NOMO-1 treated with DMSO at 0.1 percent for 48 hours (cell line): Measurements from ENCODE around the gene TWF2.

ENCODE experiments used
- DNase-seq: peaks from one replicate; lab custom pipeline; 2025; ENCODE audit not compliant: unreplicated experiment; lab: John Stamatoyannopoulos, UW

The TWF2 gene

DNA sequence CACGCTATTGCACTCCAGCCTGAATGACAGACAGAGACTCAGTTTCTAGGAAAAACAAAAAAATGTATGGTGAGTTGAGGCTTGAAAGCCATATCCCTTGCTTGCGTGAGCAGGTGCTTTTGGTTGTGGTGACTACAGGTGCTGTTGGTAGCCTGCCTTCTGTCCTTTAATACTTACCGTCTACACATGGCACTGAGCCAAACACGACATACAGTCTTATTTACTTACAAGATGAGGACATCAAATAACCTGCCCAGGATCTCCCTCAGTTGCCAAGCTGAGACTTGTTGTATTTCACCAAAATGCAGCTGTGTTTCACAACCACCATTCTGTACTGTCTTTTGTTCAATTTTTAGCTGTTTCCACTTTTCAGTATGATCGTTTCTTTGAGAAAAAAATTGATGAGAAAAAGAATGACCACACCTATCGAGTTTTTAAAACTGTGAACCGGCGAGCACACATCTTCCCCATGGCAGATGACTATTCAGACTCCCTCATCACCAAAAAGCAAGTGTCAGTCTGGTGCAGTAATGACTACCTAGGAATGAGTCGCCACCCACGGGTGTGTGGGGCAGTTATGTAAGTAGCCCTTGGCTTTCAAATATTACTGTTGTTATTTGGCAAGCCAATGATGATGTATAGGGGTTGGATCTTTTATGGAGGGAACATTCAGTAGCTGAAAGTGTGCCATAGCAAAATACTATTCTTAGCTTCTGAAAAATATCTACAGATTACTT is 34.5 kb downstream of the TWF2 start:
- DNase-seq: peak; percentile 29

DNA sequence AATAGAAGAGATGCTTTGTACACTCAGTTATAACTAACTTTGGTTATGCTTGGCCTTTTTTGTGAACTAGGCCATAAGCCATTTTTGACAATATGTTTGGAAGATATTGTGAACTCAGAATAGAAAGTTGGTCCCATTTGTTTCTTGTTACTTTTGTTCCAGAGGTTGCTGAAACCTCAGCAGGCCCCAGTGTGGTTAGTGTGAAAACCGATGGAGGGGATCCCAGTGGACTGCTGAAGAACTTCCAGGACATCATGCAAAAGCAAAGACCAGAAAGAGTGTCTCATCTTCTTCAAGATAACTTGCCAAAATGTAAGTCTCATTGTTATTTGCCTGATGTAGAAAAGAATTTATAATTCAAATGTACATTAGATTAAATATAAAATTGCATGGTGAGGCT is 35.3 kb downstream of the TWF2 start:
- DNase-seq: no peak

DNA sequence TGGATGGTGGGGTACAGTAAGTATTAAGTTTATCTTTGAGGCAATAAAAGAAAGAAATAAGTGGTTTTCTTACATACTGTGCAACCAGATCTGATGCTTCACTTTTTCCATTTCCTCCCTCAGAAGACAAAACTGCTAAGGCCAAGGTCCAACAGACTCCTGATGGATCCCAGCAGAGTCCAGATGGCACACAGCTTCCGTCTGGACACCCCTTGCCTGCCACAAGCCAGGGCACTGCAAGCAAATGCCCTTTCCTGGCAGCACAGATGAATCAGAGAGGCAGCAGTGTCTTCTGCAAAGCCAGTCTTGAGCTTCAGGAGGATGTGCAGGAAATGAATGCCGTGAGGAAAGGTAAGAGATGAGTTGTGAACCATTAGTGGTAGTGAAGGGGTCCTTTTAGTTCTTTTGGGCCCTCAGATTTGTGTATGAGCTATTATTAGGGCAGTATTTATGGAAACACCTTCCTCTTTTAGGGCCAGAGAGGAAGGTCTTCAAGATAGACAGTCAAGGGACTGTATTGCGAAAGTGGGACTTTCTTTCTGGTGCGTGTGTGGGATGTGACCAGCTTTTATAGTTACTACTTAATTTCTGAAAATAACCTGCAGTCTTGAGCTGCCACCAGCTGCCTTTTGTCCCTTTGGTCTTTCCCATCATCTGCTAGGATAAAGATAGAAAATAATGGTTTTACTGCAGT is 36.4 kb downstream of the TWF2 start:
- DNase-seq: peak; percentile 94

DNA sequence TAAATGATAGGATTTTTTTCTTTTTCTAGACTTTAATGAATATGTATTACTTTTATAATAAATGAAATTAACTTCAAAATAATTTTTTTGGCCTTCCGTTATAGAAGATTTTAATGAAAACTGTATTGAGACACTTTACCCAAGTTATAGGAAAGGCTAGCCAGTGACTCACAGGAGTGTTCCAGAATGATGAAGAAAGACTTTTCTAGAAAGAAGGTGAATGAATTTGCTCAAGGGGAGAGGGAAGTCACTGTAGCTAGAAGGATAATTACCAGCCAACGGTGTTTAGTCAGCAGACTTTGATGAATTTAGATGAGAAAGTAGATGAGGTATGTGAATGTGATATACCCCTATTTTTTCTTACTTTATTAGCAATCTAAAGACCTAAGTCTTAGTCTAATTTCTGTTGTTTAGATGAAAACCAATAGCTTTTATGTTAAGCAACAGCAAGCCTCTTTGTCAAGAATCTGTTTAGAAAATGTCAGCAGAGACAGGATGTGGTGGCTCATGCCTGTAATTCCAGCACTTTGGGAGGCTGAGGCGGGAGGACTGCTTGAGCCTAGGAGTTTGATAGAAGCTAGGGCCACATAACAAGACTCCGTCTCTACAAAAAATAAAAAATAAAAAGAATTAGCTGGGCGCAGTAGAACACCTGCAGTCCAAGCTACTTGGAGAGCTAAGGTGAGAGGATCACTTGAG is 37.8 kb downstream of the TWF2 start:
- peak; percentile 61 for DNase-seq

DNA sequence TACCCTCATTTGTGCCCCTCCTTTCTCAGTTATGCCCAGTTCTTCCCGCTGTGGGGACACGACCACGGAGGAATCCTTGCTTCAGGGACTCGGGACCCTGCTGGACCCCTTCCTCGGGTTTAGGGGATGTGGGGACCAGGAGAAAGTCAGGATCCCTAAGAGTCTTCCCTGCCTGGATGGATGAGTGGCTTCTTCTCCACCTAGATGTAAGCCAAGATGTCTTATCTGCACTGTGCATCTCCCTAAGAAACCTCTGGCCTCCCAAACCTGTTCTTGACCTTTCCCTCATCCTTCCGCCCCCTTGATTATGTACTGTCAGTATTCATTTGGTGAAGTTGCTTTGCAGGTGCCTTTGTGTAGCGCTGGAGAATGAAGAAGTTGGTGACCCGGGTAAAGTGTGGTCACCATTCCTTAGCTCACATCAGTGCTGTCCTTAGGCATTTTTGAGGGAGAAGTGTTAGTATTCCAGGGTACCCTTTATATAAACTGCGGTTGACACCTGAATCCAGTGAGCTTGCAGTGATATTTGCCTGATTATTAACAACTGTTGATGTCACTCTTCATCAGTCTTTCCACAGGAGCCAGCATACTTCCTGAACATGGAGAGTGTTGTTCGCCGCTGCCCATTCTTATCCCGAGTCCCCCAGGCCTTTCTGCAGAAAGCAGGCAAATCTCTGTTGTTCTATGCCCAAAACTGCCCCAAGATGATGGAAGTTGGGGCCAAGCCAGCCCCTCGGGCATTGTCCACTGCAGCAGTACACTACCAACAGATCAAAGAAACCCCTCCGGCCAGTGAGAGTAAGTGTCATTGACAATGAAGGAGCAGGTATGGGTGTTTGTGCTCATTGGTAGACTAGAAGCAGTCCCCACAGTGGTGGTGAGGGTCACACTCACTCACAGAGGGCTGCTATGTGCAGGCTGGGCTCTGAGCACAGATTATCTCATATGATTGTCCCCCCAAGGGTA is 40.0 kb downstream of the TWF2 start:
- no peak for DNase-seq

DNA sequence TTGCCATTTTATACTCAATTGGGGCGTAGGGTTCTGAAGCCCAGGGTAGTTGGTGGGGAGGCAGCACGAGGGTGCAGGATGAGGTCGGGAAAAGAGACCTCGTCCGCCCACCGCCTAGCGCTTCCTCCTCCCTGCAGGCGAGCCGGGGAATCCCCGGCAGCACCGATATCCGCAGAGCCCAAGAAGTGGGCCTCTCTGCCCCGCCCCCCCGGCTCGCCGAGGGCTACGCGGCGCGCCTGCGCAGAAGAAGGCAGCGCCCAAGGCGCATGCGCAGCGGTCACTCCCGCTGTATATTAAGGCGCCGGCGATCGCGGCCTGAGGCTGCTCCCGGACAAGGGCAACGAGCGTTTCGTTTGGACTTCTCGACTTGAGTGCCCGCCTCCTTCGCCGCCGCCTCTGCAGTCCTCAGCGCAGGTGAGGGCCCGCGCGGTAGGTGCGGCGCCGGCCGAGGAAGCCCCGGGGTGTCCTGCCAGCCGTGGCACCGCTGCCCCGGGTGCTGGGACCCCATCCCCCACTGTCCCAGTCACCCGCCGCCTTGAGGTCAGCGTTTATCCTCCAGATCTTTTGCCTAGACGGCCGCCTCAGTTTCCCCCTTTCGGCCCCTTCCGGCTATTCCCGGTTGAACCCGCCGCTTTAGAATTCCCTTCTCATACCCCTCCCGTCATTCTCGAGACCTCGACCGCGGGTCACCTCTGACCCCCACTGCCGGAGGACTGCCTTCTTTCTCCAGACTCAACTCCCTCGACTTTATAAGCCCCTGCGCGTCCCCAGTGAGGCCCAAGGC is 40.9 kb downstream of the TWF2 start, which contains the start of gene ALAS1:
ALAS1 (plus strand) TSS at position 319 of the 784 bp plus-strand sequence. CDS start 1,082 bp downstream, outside the sequence.
- peak; percentile 84 for DNase-seq

DNA sequence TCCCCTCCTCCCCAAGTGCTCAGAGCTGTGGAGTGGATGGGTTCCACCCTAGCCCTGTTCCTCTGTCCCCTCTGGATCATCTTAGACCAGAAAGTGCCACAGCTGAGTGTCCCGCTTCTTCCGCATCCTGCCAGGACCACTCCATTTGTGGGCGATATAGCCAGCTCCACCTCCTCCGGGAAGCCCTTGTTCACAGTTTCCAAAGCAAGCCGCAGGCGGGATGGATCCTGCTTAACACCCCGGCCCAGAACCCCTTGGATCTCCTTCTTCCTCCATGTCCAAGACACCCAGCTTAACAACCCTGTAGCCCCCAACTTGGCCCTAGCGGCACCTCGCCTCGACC is 41.5 kb downstream of the TWF2 start:
- no peak for DNase-seq

DNA sequence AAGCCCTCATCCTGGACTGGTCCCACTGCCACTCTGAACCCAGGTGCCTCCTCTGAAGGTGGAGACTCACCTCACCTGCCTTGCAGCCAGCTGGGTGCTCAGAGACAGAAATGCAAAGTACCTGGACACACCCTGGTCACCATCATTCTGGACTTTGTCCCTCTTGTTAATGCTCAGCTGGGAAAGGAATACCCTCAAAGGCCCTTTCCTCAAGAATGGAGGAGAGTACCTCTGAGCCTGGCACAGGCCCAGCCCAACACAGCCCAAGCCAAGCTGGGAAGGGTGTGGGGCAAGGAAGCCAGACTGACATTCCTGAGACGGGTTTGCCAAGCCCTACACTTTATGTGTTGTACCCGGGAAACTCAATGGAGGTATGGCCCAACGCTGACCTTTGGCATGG is 42.0 kb downstream of the TWF2 start:
- no peak for DNase-seq

DNA sequence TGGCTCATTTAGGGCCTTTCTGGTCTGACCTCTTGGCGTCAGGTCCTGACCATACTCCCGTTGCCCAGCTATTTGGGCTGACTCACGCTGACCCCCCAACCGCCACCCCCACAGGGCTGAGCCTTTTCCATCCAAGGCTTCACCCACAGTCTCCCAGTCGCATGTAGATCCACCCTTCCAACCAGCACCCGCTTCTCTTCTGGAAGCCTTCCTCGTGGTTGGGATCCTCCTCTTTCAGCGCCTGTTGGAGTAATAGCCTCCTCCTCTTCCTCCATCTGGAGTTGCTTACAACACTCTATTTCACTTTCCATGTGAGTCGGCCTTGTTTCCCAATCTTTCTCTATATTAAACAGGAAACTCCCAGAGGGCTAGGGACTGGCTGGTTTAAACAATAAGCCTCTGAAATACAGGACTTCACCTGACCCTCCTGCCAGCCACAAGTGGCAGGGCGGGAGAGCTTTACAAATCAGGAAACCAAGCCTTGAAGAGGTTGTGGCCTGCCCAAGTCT is 43.1 kb downstream of the TWF2 start:
- DNase-seq: peak; percentile 51

DNA sequence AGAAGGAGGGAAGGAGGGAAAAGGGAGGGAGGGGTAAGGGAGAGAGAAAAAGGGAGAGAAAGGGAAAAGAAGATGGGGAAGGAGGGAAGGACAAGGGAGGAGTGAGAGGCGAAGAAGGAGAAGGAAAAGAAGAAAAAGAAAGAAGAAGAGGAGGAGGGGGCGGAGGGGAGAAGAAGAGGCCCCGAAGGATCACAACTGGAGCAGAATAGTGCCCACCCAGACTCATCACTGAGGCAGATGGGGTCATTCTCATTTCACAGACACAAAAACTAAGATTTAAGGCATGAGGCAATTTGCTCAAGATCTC is 43.7 kb downstream of the TWF2 start:
- DNase-seq: no peak

DNA sequence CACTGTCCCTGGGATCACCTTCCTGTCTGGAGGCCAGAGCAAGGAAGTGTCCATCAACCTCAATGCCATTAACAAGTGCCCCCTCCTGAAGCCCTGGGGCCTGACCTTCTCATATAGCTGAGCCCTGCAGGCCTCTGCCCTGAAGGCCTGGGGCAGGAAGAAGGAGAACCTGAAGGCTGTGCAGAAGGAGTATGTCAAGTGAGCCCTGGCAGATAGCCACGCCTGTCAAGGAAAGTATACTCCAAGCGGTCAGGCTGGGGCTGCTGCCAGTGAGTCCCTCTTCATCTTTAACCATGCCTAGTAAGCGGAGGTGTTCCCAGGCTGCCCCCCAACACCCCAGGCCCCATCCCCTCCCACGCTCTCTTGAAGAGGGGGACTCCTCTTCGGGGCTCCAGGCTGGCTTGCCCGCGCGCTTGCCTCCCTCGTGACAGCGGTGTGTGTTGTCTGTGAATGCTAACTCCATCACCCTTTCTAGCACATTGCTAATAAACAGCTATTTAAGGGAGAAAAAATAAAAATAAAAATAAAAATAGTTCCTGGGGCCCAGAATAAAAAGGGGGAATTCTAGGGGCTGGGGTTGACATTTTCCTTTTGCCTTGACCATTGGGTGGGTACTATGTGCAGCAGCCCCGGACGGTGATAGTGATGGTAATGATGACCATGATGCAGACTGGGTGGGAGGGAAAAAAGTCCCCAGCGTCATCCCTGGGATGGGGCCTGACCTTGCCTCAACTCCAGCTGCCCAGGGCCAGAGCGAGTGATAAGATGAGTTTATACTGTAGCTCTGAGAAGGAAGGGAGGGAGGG is 44.3 kb downstream of the TWF2 start:
- no peak for DNase-seq

DNA sequence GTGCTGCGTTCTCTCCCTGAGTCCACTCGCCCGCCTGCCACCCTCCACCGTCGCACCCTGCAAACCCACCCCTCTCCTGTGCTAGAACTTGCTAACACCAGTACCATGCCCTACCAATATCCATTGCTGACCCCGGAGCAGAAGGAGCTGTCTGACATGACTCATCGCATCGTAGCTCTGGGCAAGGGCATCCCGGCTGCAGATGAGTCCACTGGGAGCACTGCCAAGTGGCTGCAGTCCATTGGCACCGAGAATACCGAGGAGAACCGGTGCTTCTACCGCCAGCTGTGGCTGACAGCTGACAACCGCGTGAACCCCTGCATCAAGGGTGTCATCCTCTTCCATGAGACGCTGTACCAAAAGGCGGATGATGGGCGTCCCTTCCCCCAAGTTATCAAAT is 45.9 kb downstream of the TWF2 start:
- no peak for DNase-seq

DNA sequence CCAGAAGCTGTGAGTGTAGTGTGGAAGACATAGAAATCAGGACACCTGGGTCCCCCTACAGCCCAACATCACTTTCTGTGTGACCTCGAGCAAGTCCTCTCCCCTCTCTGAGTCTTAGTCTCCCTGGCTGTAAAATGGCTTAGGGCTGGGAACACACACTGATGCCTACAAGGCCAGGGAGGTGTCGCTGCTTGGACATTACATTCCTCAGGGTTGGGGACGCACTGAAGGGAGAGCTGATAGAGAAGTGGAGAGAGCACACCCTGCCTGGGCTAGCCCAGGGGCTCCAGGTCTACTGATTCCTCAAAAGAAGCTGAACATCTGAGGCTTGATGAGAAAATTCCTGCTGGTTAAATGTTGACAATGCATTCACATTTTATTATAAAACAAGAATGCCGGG is 47.3 kb downstream of the TWF2 start:
- DNase-seq: no peak

DNA sequence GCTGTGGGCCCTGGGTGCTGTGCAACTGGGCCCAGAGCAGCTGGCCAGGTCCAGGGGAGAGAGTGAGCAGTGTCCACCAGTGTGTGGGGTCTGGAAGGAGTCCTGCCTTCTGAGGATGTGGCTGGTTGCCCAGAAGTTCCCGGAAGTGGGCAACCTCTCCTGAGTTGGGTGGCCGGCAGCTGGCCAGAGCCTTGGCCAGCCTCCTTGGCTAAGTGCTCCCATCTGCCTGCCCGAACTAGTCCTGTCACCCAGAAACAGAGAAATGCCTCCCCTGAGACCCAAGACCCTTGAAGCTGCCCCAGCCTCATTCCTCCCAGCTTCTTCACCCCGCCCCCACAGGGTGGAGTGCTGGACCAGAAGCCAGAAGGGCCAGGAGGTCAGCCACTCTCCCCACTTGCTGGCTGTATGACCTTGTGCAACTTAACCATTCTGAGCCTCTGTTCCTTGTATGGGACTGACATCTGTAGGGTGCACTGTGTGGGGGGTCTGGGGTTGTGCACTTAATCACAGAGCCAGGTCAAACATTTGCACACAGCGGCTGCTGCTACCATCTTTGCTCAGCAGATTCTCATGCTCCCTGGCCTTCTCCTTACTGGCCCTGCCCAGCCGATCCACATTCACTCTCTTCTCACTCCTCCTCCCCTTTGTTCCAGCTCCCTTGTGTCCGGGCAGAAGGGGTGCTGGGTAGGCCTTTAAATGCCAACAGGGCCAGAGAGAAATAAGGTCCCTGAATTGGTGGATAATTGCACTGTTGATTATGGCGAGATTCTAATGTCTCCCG is 48.5 kb downstream of the TWF2 start:
- no peak for DNase-seq

DNA sequence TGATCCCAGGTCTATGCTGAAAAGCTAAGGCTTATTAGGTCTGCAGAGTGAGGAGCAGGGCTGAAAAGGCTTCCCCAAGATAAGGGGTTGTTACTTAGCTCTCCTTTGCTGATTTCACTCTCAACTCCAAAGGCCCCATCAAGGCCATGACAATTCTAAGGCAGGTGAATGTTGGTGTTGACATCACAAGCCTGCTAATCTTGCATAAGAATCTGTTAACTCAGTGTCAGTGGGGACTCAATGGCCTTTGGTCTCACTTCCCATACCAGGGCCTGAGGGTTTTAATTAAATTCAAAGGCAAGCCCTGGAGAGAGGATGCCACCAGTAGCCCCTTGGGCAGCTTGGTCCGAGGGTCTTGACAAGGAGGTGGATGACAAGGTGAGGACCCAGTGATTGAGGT is 50.4 kb downstream of the TWF2 start:
- peak; percentile 63 for DNase-seq

DNA sequence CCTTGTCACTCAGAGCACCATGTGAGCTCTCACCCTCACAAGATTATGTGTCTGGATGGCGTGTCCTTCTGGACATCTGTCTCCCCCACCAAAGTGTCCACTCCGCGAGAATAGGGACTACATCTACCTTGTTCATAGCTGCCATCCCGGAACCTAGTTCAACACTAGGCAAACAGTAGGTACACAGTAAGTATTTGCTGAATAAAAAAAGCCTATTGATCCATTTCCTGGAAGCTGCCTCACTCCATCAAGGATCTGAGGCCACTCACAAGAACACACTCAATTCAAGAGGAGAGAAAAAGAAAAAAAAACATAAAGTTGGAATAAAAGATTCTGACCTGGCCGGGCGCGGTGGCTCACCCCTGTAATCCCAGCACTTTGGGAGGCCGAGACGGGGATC is 52.2 kb downstream of the TWF2 start:
- no peak for DNase-seq

DNA sequence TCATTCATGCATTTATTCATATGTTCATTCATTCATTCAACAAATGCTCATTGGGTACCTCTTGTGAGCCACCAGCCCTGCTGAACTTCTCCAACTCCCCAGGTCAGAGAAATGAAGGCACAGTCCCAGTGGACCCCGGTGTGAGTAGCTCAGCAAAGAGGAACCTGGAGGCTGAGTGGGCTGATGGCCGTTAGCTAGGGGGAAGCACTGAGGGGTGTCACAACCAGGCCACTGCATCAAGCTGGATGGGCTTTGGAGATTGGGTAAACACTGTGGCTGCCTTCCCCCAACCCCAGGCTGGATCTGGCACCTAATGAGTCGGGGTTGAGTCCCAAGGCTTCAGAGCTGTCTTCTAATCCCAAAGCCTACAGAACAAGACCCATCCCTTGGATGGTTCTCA is 53.1 kb downstream of the TWF2 start:
- peak; percentile 90 for DNase-seq

DNA sequence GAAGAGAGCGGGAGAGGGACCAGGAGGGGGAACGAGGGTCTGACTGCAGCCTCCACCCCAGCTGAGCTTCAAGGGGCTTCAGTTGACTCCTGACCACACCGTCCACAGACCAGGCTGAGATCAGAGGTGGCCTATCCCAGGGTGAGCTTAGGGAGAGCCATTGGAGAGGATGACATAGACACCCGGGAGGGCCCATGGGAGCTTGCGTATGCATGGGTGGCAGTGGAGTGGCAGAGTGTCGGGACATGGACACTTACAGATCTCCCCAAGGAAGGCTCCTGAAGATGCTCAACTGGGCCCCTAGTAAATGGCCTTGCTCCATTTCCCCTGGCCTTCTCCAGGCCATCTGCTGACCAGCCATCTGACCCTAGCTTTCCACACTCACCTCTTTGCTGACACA is 53.6 kb downstream of the TWF2 start:
- no peak for DNase-seq

DNA sequence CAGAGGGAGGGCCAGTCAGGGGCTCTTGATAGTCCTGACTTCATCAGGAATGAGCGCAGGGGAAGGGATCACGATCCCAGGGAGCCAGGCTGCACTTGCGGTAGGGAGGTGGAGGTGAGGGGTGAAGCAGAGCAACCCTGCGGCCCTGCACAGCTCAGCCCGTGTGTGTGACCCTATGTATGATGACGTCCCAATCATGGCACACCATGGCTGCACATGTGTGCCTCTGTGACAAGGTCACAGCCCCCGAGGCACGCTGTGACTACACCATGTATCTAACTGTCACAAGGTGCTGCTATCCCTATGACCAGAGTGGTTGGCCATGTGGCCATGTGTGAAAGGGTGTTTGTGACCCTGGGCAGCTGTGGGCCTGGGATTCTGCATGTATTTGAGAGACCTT is 54.3 kb downstream of the TWF2 start:
- DNase-seq: no peak
